Endothelial cell of umbilical vein (primary cell): Measurements from ENCODE around the gene THTPA.

Experiments used
- JUN ChIP-seq: IDR thresholded peaks from 2 replicates; pipeline ENCODE4 v1.6.1; 2011; ENCODE audit warnings: borderline replicate concordance, low read depth; ENCODE audit not compliant: insufficient read length, insufficient read depth
- POLR2A ChIP-seq: IDR thresholded peaks from 2 replicates; pipeline ENCODE4 v1.6.1; 2012; ENCODE audit warnings: low read depth, mild to moderate bottlenecking, control low read depth, low read length
- TF ChIP-seq, protein P1 (sequence below), 2 donors: IDR thresholded peaks; 1 replicate in 1 of 2; 2 replicates in 1 of 2; pipeline ENCODE4 v1.5.1; 2011; ENCODE audit warnings: low read length in 2 of 2, mild to moderate bottlenecking in 2 of 2, moderate library complexity in 2 of 2, control low read depth in 1 of 2, inconsistent platforms in 1 of 2, low read depth in 1 of 2; ENCODE audit not compliant: insufficient read depth in 1 of 2; ENCODE audit errors: extremely low read depth in 1 of 2

DNA sequence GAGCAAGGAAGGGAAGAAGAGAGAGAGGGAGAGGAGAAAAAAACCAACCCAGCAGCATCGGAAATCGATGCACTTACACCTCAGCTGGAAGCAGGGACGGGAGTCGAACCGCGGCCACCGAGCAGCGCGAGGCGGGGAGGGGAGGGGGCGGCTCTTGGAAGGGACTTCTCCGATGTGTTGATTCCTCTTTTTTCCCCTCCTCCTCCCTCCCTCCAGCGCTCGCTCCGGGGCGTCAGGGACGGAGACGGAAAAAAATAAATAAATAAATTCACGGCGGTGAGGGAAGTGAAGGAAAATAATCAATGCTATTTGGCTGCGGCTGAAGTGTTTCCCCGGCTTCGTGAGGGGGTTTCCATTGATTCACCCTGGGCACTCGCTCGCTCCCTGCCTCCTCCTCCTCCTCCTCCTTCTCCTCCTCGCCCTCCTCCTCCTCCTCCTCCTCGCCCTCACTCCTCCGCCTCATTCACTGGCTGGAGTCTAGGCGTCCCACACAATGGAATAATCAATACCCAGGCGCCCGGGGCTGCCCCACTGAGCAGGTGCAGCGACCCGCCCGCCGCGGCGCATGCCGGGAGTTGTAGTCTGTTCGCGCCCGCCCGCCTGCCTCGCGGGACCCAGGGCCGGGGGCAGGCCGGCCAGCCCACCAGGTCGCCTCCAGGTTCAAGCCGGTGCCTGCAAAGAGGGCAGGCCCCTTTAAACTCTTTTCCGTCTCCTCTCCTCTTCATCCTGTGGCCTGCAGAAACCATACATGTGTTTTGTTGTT lies 4.6 kb upstream of the THTPA start, which contains the start of gene ZFHX2:
- TF ChIP-seq POLR2A (no peak), JUN (no peak)
- TF ChIP-seq, protein P1, sequence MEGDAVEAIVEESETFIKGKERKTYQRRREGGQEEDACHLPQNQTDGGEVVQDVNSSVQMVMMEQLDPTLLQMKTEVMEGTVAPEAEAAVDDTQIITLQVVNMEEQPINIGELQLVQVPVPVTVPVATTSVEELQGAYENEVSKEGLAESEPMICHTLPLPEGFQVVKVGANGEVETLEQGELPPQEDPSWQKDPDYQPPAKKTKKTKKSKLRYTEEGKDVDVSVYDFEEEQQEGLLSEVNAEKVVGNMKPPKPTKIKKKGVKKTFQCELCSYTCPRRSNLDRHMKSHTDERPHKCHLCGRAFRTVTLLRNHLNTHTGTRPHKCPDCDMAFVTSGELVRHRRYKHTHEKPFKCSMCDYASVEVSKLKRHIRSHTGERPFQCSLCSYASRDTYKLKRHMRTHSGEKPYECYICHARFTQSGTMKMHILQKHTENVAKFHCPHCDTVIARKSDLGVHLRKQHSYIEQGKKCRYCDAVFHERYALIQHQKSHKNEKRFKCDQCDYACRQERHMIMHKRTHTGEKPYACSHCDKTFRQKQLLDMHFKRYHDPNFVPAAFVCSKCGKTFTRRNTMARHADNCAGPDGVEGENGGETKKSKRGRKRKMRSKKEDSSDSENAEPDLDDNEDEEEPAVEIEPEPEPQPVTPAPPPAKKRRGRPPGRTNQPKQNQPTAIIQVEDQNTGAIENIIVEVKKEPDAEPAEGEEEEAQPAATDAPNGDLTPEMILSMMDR (IDR thresholded peaks at IDR 0.05; ENCODE audit: extremely low read depth in 1 of 2, insufficient read depth in 1 of 2, low read depth in 1 of 2, low read length in 2 of 2), result no peak
